Left ventricle myocardium inferior (tissue), 1 donor: ENCODE results near the gene AFAP1. TPM values are rescaled to one million over a fixed set of nuclear protein-coding genes. Genes with fewer than 3 reads are reported as not detected.

Experiments
- DNase-seq: peaks from one replicate; pipeline ENCODE4 v3.0.0-alpha.2; 2020
- H3K27ac ChIP-seq: fragments of 200-600 bp; replicated peaks from 2 replicates; pipeline ENCODE4 v1.8.0; 2021
- H3K27me3 ChIP-seq: fragments of 200-600 bp; 2 replicates; pipeline ENCODE4 v1.8.0; 2021; ENCODE audit warnings: low read depth
- H3K36me3 ChIP-seq: fragments of 200-600 bp; 2 replicates; pipeline ENCODE4 v1.8.0; 2021
- H3K4me1 ChIP-seq: fragments of 200-600 bp; 2 replicates; pipeline ENCODE4 v1.8.0; 2021
- H3K4me3 ChIP-seq: fragments of 200-600 bp; 2 replicates; pipeline ENCODE4 v1.8.0; 2021; ENCODE audit warnings: mild to moderate bottlenecking, moderate library complexity
- H3K9me3 ChIP-seq: fragments of 200-600 bp; replicated peaks from 2 replicates; pipeline ENCODE4 v1.8.0; 2021
- intact Hi-C: fragments of 100-400 bp; cut with micrococcal nuclease; formaldehyde crosslinking; loops from one replicate; pipeline ENCODE4 v1.11.0; 2022
- total RNA-seq: library from RNA; stranded (reverse); fragmentation: NEBNext Ultra II Directional; extraction: Animal tissue kit (Norgen Biotek cat#: 25700); gene quantifications from one replicate; pipeline ENCODE4 v1.2.1, GENCODE V29; 2021
- TF ChIP-seq, protein P1 (sequence below): fragments of 200-600 bp; IDR thresholded peaks from 2 replicates; pipeline ENCODE4 v1.8.0; 2021; ENCODE audit warnings: antibody characterized with exemption, mild to moderate bottlenecking, borderline replicate concordance
- donor health status: DM: no; HTN: yes; CAD: no; lungs with severe emphysema.

The AFAP1 gene
- total RNA-seq, 1 donor from 2014 or later, result 6.8 TPM

DNA sequence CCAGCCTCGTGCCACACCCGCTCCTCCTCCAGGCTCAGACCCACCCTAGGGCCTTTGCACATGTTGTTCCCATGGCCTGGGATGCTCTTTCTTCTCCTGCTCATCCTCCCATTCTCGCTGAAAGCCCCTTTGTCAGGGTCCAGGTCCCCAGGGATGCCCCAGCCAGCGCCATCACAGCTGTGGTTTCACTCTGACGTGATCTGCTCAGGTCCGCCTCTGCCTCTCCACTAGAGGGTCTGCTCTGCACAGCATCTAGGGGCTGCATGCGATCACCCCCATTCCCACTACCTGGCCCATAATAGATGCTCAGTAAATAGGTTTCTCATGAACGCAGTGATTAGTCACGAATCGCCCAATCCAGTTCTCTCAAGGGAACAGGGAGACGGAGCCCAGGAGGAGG lies 222.5 kb downstream of the AFAP1 start:
- H3K27ac ChIP-seq, result no peak overlapping the region
- intact Hi-C loops, result loop anchor here (10.0 kb wide), 1 partner anchor 522 kb away; the partner anchor contains the start of gene SORCS2
- peaks cover 7% of the 10 kb centered on the region for H3K9me3 ChIP-seq
- peaks cover 22% of the 10 kb centered on the region for H3K27me3 ChIP-seq
- no peaks in the 10 kb centered on the region for H3K36me3 ChIP-seq
- H3K4me1 ChIP-seq, result peaks cover 7% of the 10 kb centered on the region
- no peak for DNase-seq
- no peak overlapping the region for H3K4me3 ChIP-seq
- TF ChIP-seq, protein P1, sequence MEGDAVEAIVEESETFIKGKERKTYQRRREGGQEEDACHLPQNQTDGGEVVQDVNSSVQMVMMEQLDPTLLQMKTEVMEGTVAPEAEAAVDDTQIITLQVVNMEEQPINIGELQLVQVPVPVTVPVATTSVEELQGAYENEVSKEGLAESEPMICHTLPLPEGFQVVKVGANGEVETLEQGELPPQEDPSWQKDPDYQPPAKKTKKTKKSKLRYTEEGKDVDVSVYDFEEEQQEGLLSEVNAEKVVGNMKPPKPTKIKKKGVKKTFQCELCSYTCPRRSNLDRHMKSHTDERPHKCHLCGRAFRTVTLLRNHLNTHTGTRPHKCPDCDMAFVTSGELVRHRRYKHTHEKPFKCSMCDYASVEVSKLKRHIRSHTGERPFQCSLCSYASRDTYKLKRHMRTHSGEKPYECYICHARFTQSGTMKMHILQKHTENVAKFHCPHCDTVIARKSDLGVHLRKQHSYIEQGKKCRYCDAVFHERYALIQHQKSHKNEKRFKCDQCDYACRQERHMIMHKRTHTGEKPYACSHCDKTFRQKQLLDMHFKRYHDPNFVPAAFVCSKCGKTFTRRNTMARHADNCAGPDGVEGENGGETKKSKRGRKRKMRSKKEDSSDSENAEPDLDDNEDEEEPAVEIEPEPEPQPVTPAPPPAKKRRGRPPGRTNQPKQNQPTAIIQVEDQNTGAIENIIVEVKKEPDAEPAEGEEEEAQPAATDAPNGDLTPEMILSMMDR, result no peak

DNA sequence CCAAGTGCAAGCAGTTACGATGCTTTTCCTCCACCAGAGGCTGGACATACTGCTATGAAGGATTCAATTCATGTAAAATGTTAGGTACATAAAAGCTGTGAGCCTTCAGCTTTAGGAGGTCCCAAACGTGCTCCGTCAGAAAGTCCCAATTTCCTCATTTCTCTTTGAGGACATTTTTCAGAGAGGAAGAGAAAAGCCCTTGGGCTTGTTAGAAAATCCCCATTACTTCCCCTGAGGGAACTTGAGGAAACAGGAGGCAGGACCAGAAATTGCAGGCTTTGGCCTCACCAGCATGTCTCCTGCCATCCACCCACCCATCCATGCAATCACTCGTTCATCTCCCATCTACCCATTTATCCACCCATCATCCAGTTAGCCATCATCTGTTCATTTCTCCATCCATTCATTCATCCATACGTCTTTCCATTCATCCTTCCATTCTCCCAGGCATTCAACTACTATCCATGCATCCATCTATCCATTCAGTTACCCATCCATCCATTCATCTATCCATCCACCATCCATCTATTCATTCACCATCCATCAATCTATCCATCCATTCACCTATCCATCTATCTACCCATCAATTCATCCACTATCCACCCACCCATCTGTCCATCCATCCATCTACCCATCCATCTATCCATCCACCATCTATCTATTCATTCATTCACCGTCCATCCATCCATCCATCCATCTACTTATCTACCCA lies 223.5 kb downstream of the AFAP1 start:
- intact Hi-C loops, result loop anchor here (10.0 kb wide), 1 partner anchor 521 kb away; the partner anchor contains the start of gene SORCS2
- DNase-seq, result no peak
- TF ChIP-seq, protein P1, result no peak

DNA sequence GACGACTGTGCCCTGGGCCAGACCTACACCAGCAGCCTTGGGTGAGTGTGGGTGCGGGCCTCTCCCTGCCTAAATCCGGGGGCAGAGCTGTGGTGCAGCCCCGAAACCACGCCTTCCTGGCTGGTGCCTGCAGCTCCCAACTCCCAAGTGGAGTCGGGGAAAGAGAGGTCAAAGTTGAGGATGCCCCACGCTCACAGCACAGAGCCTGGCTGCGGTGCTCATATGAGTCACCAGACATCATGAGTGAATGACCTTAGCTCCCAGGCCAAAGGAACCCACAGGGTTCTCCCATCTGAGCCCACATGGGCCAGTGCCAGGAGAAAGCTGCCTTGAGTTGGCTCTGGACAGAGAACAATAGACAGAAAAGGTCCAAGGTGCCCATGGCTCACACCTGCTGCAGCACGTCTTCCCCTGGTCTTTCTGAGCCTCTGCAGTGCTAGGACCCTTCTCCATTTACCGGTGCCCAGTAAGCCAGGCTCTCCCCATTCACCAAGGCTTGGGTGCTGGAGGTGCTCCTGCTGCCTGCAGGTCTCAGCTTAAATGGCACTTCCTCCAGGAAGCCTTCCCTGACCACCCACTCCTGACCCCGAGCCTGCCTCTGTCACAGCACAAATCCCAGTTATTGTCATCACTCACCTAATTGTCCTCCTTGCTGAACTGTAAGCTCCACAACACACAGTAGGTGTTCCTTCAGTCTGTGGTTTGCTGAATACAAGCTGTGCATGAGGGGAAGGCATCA lies 224.2 kb downstream of the AFAP1 start:
- Histone ChIP-seq H3K4me1 (peaks cover 5% of the 10 kb centered on the region), H3K27me3 (peaks cover 13% of the 10 kb centered on the region), H3K9me3 (peaks cover 7% of the 10 kb centered on the region), H3K36me3 (no peaks in the 10 kb centered on the region), H3K4me3 (no peak overlapping the region), H3K27ac (no peak overlapping the region)
- intact Hi-C loops, result loop anchor here (10.0 kb wide), 1 partner anchor 521 kb away; the partner anchor contains the start of gene SORCS2
- TF ChIP-seq, protein P1, result no peak
- DNase-seq, result no peak

More for the DNA sequence above, 223.5 kb downstream of the AFAP1 start:
- H3K27me3 ChIP-seq, result peaks cover 21% of the 10 kb centered on the region
- peaks cover 5% of the 10 kb centered on the region for H3K4me1 ChIP-seq
- H3K36me3 ChIP-seq, result no peaks in the 10 kb centered on the region
- H3K9me3 ChIP-seq, result peaks cover 7% of the 10 kb centered on the region
- H3K27ac ChIP-seq, result no peak overlapping the region
- no peak overlapping the region for H3K4me3 ChIP-seq

DNA sequence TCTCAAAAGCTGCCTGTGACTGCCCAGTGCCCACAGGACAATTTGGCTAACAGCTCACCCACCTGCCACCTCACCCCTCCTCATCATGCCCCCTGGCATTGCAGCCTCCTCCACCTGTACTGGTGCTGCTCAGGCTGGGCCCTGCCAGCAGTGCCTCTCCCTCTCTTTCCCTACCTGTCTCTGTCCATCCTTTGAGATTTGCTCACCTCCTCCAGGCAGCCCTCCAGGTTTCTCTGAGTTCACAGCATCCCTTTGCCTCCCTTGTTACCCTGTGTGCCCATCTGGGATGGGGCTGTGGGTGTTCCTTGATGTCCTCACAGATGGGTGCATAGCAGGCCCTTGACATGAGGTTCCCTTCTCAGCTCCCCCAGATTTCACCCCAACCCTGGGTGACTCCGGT lies 224.9 kb downstream of the AFAP1 start:
- H3K27me3 ChIP-seq, result peaks cover 9% of the 10 kb centered on the region
- peaks cover 7% of the 10 kb centered on the region for H3K9me3 ChIP-seq
- TF ChIP-seq, protein P1, result no peak
- no peak for DNase-seq
- H3K4me3 ChIP-seq, result no peak overlapping the region
- peaks cover 5% of the 10 kb centered on the region for H3K4me1 ChIP-seq
- no peaks in the 10 kb centered on the region for H3K36me3 ChIP-seq
- H3K27ac ChIP-seq, result no peak overlapping the region
- intact Hi-C loops, result loop anchor here (10.0 kb wide), 1 partner anchor 520 kb away; the partner anchor contains the start of gene SORCS2

DNA sequence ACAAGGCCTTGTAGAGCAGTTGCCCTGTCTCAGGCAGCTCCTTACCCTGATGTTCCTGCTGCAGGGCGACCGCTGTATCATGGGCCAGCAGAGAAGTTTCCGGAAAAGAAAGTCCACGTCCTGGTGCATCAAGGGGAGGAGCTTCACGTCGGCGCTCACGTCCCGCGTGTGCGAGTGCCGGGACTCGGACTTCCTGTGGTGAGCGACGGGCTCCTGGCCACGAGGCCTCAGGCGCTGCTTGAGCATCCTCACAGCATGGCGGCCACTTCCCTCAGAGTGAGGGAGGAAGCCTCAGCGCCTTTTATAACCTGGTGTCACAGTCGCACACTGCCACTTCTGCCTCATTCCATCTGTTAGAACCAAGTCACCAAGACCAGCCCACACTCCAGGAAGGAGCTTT lies 225.5 kb downstream of the AFAP1 start:
- Histone ChIP-seq H3K9me3 (peaks cover 7% of the 10 kb centered on the region), H3K27me3 (peaks cover 3% of the 10 kb centered on the region), H3K4me1 (no peaks in the 10 kb centered on the region), H3K36me3 (no peaks in the 10 kb centered on the region), H3K4me3 (no peak overlapping the region), H3K27ac (no peak overlapping the region)
- no peak for DNase-seq
- TF ChIP-seq, protein P1, result no peak
- intact Hi-C loops, result loop anchor here (10.0 kb wide), 1 partner anchor 519 kb away; the partner anchor contains the start of gene SORCS2
